Fibroblast of lung (primary cell): ENCODE measurements around the gene LRFN2. TPM values are rescaled to one million over a fixed set of nuclear protein-coding genes. Genes with fewer than 3 reads are reported as not detected.

Experiments used
- DNase-seq, 2 donors: peaks; one replicate each; pipeline versions ENCODE4 v3.0.0 to v3.0.0-alpha.2; 2010; ENCODE audit warnings: low read depth in 2 of 2
- H2AFZ ChIP-seq: 2 replicates; pipeline ENCODE4 v1.5.1; 2012; ENCODE audit warnings: low read length, control low read depth, inconsistent platforms
- H3K27ac ChIP-seq: 2 replicates; pipeline ENCODE4 v1.5.1; 2011; ENCODE audit warnings: low read length, control low read depth; ENCODE audit not compliant: insufficient read depth
- H3K27me3 ChIP-seq: 2 replicates; pipeline ENCODE4 v1.5.1; 2011; ENCODE audit warnings: mild to moderate bottlenecking, low read length; ENCODE audit not compliant: control insufficient read depth, insufficient read depth
- H3K36me3 ChIP-seq: 2 replicates; pipeline ENCODE4 v1.5.1; 2011; ENCODE audit warnings: low read length; ENCODE audit not compliant: control insufficient read depth, insufficient read depth
- H3K4me1 ChIP-seq: 2 replicates; pipeline ENCODE4 v1.5.1; 2011; ENCODE audit warnings: low read length; ENCODE audit not compliant: control insufficient read depth, insufficient read depth; ENCODE audit errors: extremely low read depth
- H3K4me2 ChIP-seq: 2 replicates; pipeline ENCODE4 v1.5.1; 2011; ENCODE audit warnings: low read length, control low read depth; ENCODE audit not compliant: insufficient read depth; ENCODE audit errors: extremely low read depth
- H3K4me3 ChIP-seq, 4 experiments: fragments of 200-600 bp in 1 of 4; sonication (generic) in 1 of 4; replicated peaks in 1 of 4; 2 replicates each; pipeline ENCODE4 v1.5.1; 2011 to 2016; ENCODE audit warnings: low read length in 4 of 4, low read depth in 3 of 4, mild to moderate bottlenecking in 3 of 4, control low read depth in 2 of 4, inconsistent platforms in 1 of 4, mixed read lengths in 1 of 4; ENCODE audit not compliant: insufficient read depth in 1 of 4; ENCODE audit errors: control extremely low read depth in 1 of 4
- H3K79me2 ChIP-seq: 2 replicates; pipeline ENCODE4 v1.5.1; 2012; ENCODE audit warnings: mild to moderate bottlenecking, low read length, inconsistent platforms; ENCODE audit not compliant: control insufficient read depth, insufficient read depth
- H3K9ac ChIP-seq: 2 replicates; pipeline ENCODE4 v1.5.1; 2011; ENCODE audit warnings: mild to moderate bottlenecking, low read length, control low read depth; ENCODE audit not compliant: insufficient read depth
- H3K9me3 ChIP-seq: 2 replicates; pipeline ENCODE4 v1.5.1; 2012; ENCODE audit warnings: low read depth, low read length; ENCODE audit not compliant: control insufficient read depth, insufficient read depth
- H4K20me1 ChIP-seq: 2 replicates; pipeline ENCODE4 v1.5.1; 2011; ENCODE audit warnings: low read length; ENCODE audit not compliant: control insufficient read depth, insufficient read depth; ENCODE audit errors: extremely low read depth
- EZH2 ChIP-seq: IDR thresholded peaks from 2 replicates; pipeline ENCODE4 v1.5.1; 2012; ENCODE audit warnings: low read length, control low read depth, mild to moderate bottlenecking; ENCODE audit errors: missing control alignments
- polyA plus RNA-seq, 2 donors: library from polyadenylated mRNA; depleted of rRNA in 1 of 2; stranded (reverse) in 1 of 2; unstranded in 1 of 2; fragments of >200 nt; gene quantifications; 2 replicates each; pipeline ENCODE4 v1.2.1, GENCODE V29; 2011 to 2012; ENCODE audit warnings: missing spikeins in 1 of 2
- total RNA-seq: library from RNA; depleted of rRNA; stranded (reverse); fragments of >200 nt; gene quantifications from 2 replicates; pipeline ENCODE4 v1.2.1, GENCODE V29; 2014
- TF ChIP-seq, protein P1 (sequence below), 2 donors: IDR thresholded peaks in 1 of 2; conservative IDR thresholded peaks in 1 of 2; 1 replicate in 1 of 2; 2 replicates in 1 of 2; pipeline ENCODE4 v1.5.1; 2011 to 2012; ENCODE audit warnings: low read length in 2 of 2, control low read depth in 1 of 2, inconsistent platforms in 1 of 2, low read depth in 1 of 2, mild to moderate bottlenecking in 1 of 2

Gene LRFN2
- total and polyA plus RNA-seq, 2 donors (not counting 1 experiment from before 2014, with no cell fraction given), result not detected

DNA sequence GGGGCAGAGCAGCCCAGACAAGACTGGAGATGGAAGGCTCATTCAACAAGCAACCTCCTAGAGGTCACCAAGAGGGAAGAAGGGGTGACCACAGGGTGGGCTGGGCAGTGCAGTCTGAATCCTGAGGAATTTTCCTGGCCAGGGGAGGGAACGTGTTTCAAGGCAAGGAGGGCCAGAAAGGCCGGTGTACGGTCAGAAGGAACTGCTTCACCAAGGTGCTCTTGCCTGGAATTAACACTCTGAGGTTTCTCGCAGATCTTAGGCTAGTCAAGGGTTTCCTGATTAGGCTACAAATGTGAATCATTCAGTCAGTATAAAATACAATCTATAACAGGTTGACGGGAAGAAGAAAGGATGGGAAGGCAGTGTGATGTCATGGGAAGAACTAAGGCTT is 199.3 kb downstream of the LRFN2 start:
- Histone ChIP-seq H3K36me3 (no peaks in the 10 kb centered on the region), H3K4me3 (no peak overlapping the region), H3K9ac (no peak overlapping the region), H4K20me1 (no peaks in the 10 kb centered on the region), H3K9me3 (no peaks in the 10 kb centered on the region), H3K4me1 (no peaks in the 10 kb centered on the region), H2AFZ (no peak overlapping the region), H3K79me2 (no peaks in the 10 kb centered on the region), H3K4me2 (no peak overlapping the region), H3K27ac (no peak overlapping the region), H3K27me3 (no peaks in the 10 kb centered on the region)
- no peak for DNase-seq
- TF ChIP-seq, protein P1, sequence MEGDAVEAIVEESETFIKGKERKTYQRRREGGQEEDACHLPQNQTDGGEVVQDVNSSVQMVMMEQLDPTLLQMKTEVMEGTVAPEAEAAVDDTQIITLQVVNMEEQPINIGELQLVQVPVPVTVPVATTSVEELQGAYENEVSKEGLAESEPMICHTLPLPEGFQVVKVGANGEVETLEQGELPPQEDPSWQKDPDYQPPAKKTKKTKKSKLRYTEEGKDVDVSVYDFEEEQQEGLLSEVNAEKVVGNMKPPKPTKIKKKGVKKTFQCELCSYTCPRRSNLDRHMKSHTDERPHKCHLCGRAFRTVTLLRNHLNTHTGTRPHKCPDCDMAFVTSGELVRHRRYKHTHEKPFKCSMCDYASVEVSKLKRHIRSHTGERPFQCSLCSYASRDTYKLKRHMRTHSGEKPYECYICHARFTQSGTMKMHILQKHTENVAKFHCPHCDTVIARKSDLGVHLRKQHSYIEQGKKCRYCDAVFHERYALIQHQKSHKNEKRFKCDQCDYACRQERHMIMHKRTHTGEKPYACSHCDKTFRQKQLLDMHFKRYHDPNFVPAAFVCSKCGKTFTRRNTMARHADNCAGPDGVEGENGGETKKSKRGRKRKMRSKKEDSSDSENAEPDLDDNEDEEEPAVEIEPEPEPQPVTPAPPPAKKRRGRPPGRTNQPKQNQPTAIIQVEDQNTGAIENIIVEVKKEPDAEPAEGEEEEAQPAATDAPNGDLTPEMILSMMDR (conservative IDR thresholded peaks at IDR 0.05 in 1 of 2, IDR thresholded peaks at IDR 0.05 in 1 of 2; ENCODE audit: low read depth in 1 of 2, low read length in 2 of 2), result no peak
- no peak for TF ChIP-seq EZH2

DNA sequence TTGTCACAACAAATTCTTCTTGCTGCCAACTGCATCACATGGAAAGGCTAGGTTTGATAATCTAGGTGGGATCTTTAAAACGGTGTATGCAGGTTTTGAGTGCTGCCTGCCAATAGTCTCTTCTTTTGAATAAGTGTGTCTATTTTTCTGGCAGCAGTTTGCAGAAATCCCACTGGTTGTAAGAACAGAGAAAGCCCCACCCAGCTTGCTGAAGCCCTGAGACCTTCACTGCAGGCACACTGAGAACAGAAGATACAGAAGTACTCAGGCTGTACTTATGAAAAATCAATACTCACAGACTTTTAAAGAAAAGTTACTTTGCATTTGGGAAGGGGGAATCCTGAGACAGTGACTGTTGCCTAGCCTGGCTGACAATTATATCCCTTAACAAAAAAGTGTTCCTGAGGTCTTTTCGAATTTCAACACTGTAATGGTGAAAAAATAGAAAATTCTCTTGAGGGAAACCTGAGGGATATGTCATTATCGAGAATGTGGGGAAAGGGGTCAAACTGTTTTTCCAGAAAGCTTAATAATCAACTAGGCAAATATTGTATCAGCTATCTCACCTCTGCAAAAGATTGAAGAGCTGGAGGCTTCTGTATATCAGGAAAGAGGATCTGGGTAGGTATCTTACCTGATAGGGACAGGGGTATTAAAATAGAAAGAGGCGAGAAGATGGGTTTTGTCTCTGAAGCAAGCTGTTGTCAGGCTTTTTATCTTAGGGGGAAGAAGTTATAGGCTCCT is 199.9 kb downstream of the LRFN2 start:
- TF ChIP-seq, protein P1 (conservative IDR thresholded peaks at IDR 0.05 in 1 of 2, IDR thresholded peaks at IDR 0.05 in 1 of 2; ENCODE audit: low read depth in 1 of 2, low read length in 2 of 2), result no peak
- TF ChIP-seq EZH2, result no peak
- no peaks in the 10 kb centered on the region for H3K79me2 ChIP-seq
- H3K9me3 ChIP-seq, result no peaks in the 10 kb centered on the region
- no peak for DNase-seq
- no peak overlapping the region for H3K27ac ChIP-seq
- no peak overlapping the region for H3K4me2 ChIP-seq
- no peaks in the 10 kb centered on the region for H3K4me1 ChIP-seq
- no peak overlapping the region for H3K9ac ChIP-seq
- no peak overlapping the region for H3K4me3 ChIP-seq
- no peaks in the 10 kb centered on the region for H3K27me3 ChIP-seq
- no peak overlapping the region for H2AFZ ChIP-seq
- H4K20me1 ChIP-seq, result no peaks in the 10 kb centered on the region
- H3K36me3 ChIP-seq, result no peaks in the 10 kb centered on the region

DNA sequence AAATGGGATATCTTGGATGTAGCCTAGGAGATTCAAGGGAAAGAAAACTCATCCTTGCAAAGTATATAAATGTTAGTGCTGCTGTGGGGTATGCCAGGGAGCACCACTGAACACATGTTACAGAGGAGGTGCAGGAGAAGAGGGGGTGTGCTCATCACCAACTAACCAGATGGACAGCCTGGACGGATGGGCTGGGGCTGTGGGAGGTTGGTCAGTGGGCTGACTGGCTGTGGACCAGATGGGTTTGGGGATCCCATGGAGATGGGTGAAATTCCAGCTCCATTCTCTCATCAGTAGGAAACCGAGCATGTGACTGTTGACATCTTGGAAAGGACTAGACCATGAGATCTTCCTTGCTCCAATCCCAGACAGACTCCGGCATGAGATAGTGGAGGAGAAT is 201.0 kb downstream of the LRFN2 start:
- Histone ChIP-seq H4K20me1 (no peaks in the 10 kb centered on the region), H3K27me3 (no peaks in the 10 kb centered on the region), H3K4me1 (no peaks in the 10 kb centered on the region), H3K4me2 (no peak overlapping the region), H3K79me2 (no peaks in the 10 kb centered on the region), H3K36me3 (no peaks in the 10 kb centered on the region), H3K9ac (no peak overlapping the region), H2AFZ (no peak overlapping the region), H3K4me3 (no peak overlapping the region), H3K27ac (no peak overlapping the region), H3K9me3 (no peaks in the 10 kb centered on the region)
- DNase-seq, result no peak
- no peak for TF ChIP-seq EZH2
